Panc1 (cell line): ENCODE results near the gene TSHZ3. TPM values are rescaled to one million over a fixed set of nuclear protein-coding genes. Genes with fewer than 3 reads are reported as not detected.

Experiments
- ATAC-seq: fragments of 200-7000 bp; cut with Tn5 transposase; 2 replicates; pipeline ENCODE4 v1.9.1; 2020; ENCODE audit warnings: mild to moderate bottlenecking, moderate library complexity
- BruUV-seq: library from RNA; stranded (reverse); fragments of 400-500 nt; replicated peaks from 2 replicates; lab custom pipeline; 2021; lab: Mats Ljungman, UMichigan
- CTCF ChIA-PET: fragments of 300-600 bp; sonication (Branson Sonifier 250); formaldehyde crosslinking; loops from one replicate; lab custom pipeline; 2022; ENCODE audit warnings: antibody characterized with exemption; lab: Charles Lee
- POLR2A ChIA-PET: fragments of 300-600 bp; sonication (Branson Sonifier 250); formaldehyde crosslinking; loops from one replicate; lab custom pipeline; 2022; ENCODE audit warnings: antibody characterized with exemption; lab: Charles Lee
- DNase-seq: peaks from one replicate; pipeline ENCODE4 v3.0.0-alpha.2; 2010; ENCODE audit warnings: low read depth, low spot score
- H3K27ac ChIP-seq: 2 replicates; pipeline ENCODE4 v1.5.1; 2011; ENCODE audit warnings: mild to moderate bottlenecking, low read length, inconsistent platforms
- H3K27me3 ChIP-seq: fragments of 200-500 bp; sonication (Bioruptor generic); 2 replicates; pipeline ENCODE4 v1.6.0; 2014; ENCODE audit warnings: low read length, inconsistent platforms; ENCODE audit not compliant: control insufficient read depth, insufficient read depth
- H3K36me3 ChIP-seq: fragments of 200-500 bp; sonication (Bioruptor generic); 2 replicates; pipeline ENCODE4 v1.5.1; 2014; ENCODE audit warnings: inconsistent platforms, mild to moderate bottlenecking, low read length, moderate library complexity; ENCODE audit not compliant: control insufficient read depth, insufficient read depth
- H3K4me1 ChIP-seq: 2 replicates; pipeline ENCODE4 v1.5.1; 2011; ENCODE audit warnings: inconsistent platforms, mild to moderate bottlenecking, low read length, moderate library complexity; ENCODE audit not compliant: control insufficient read depth, insufficient read depth
- H3K4me3 ChIP-seq, 2 experiments: 2 replicates each; pipeline ENCODE4 v1.5.1; 2011 to 2012; ENCODE audit warnings: low read depth in 2 of 2, low read length in 2 of 2, mild to moderate bottlenecking in 2 of 2, inconsistent platforms in 1 of 2, moderate library complexity in 1 of 2
- H3K9me3 ChIP-seq: fragments of 200-500 bp; sonication (Bioruptor generic); 2 replicates; pipeline ENCODE4 v1.5.1; 2014; ENCODE audit warnings: low read depth, mild to moderate bottlenecking, inconsistent platforms, low read length, moderate library complexity; ENCODE audit not compliant: control insufficient read depth, insufficient read depth
- CTCF ChIP-seq: fragments of 450-650 bp; IDR thresholded peaks from 2 replicates; pipeline ENCODE4 v1.5.1; 2017; ENCODE audit warnings: mild to moderate bottlenecking
- POLR2AphosphoS5 ChIP-seq: IDR thresholded peaks from 2 replicates; pipeline ENCODE4 v1.6.1; 2012; ENCODE audit warnings: mild to moderate bottlenecking, low read depth, low read length, moderate library complexity
- REST ChIP-seq, 2 experiments: IDR thresholded peaks; 2 replicates each; pipeline ENCODE4 v1.6.1; 2011 to 2012; ENCODE audit warnings: low read depth in 2 of 2, control low read depth in 1 of 2, low read length in 1 of 2, mild to moderate bottlenecking in 1 of 2, moderate library complexity in 1 of 2; ENCODE audit not compliant: insufficient read depth in 1 of 2
- SIN3A ChIP-seq: IDR thresholded peaks from 2 replicates; pipeline ENCODE4 v1.6.1; 2012; ENCODE audit warnings: low read depth, mild to moderate bottlenecking, low read length, moderate library complexity, borderline replicate concordance; ENCODE audit not compliant: insufficient read depth
- TCF7L2 ChIP-seq: IDR thresholded peaks from 2 replicates; pipeline ENCODE4 v1.6.1; 2011; ENCODE audit warnings: mild to moderate bottlenecking, low read depth, low read length, inconsistent platforms
- in situ Hi-C: cut with HindIII; loops from 2 replicates; pipeline ENCODE4 v1.10.0; 2016; ENCODE audit warnings: low sequenced_read_pairs, low pct_unique_long_range_greater_than_20kb
- intact Hi-C: fragments of 100-400 bp; cut with micrococcal nuclease; formaldehyde crosslinking; loops from one replicate; pipeline ENCODE4 v1.10.0; 2022; ENCODE audit not compliant: unreplicated experiment
- total RNA-seq: library from RNA; stranded (reverse); gene quantifications from one replicate; pipeline ENCODE4 v1.2.1, GENCODE V29; 2021; ENCODE audit not compliant: unreplicated experiment

The TSHZ3 gene
- total RNA-seq, 1 experiment from 2014 or later = 7.8 TPM

GRCh38 chr19:31285744-31286143, 63.5 kb downstream of the TSHZ3 start:
- no peak overlapping the region for H3K27ac ChIP-seq
- H3K4me3 ChIP-seq = peak overlapping the region in 1 of 2 experiments; percentile 27; a peak in 2 of 4 replicates
- ChIA-PET CTCF (no interaction called here), POLR2A (no interaction called here)
- no peaks in the 10 kb centered on the region for H3K36me3 ChIP-seq
- H3K9me3 ChIP-seq = no peaks in the 10 kb centered on the region
- ATAC-seq = peak; percentile 60; the same call in 1 of the 2 replicates
- H3K4me1 ChIP-seq = peaks cover 3% of the 10 kb centered on the region; the same call in 1 of the 2 replicates
- no peaks in the 10 kb centered on the region for H3K27me3 ChIP-seq
- TF ChIP-seq SIN3A (no peak), POLR2AphosphoS5 (no peak), CTCF (no peak), REST (IDR thresholded peaks at IDR 0.05; ENCODE audit: insufficient read depth in 1 of 2, low read depth in 2 of 2, low read length in 1 of 2) (no peak), TCF7L2 (no peak)
- intact Hi-C loops (no loop called here), in situ Hi-C loops (no loop called here)
- no peak for DNase-seq
- BruUV-seq = no TSS peak

DNA sequence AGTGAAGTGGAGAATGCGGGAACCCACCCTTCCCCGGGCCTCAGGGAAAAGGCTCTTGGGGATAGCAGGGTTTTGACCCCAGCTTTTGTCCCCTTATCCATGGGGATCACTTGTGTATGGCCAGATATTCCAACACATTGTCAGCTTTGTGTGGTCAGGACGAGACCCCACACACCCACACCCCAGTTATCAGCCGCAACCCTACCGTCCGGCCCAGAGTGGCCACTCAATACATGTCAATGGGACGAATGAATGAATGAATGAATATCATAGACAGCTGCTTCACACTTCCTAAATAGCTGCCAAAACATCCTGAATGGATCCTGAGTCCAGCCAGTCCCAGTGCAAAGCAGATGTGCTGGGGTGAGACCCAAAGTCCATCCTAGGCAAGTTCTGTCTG, 64.6 kb downstream of the TSHZ3 start:
- in situ Hi-C loops (no loop called here), intact Hi-C loops (no loop called here)
- POLR2A ChIA-PET = interaction anchor here (0.7 kb wide), 1 partner anchor 27 kb away, joined by 3 read pairs; no protein-coding TSS in a partner anchor
- H3K4me1 ChIP-seq = peaks cover 4% of the 10 kb centered on the region; the same call in 1 of the 2 replicates
- H3K27me3 ChIP-seq = no peaks in the 10 kb centered on the region
- no peak for ATAC-seq
- no peak for DNase-seq
- H3K36me3 ChIP-seq = no peaks in the 10 kb centered on the region
- CTCF ChIA-PET = no interaction called here
- BruUV-seq = no TSS peak
- H3K9me3 ChIP-seq = no peaks in the 10 kb centered on the region
- no peak overlapping the region for H3K27ac ChIP-seq
- TF ChIP-seq POLR2AphosphoS5 (no peak), SIN3A (no peak), TCF7L2 (no peak), REST (IDR thresholded peaks at IDR 0.05; ENCODE audit: insufficient read depth in 1 of 2, low read depth in 2 of 2, low read length in 1 of 2) (no peak), CTCF (no peak)
- H3K4me3 ChIP-seq = no peak overlapping the region
